ENCODE results near the gene RIMKLB.
"Not testable (repeated sequence)": the region's sequence is repeated elsewhere in the genome, so short reads cannot be mapped to it uniquely, and the experiment has no call there.

The RIMKLB gene

DNA sequence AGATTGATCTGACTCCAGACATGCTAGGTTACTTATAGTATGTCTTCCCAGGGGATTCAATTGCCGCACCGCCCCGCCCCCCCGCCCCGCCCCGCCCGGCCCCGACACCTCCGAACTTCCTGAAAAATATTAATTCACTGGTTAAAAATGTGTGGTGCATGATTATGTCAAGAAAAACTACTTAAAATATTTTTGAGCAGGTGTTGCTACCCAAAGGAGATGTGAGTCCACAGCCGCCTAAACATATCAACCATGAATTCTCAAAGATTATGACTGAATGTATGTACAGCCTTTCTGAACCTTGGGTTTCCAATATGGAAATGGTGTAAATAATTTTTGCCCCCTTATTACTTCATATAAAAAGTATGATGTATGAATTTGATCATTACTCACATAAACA lies 2.7 kb upstream of the RIMKLB start:
- no peak for DNase-seq

DNA sequence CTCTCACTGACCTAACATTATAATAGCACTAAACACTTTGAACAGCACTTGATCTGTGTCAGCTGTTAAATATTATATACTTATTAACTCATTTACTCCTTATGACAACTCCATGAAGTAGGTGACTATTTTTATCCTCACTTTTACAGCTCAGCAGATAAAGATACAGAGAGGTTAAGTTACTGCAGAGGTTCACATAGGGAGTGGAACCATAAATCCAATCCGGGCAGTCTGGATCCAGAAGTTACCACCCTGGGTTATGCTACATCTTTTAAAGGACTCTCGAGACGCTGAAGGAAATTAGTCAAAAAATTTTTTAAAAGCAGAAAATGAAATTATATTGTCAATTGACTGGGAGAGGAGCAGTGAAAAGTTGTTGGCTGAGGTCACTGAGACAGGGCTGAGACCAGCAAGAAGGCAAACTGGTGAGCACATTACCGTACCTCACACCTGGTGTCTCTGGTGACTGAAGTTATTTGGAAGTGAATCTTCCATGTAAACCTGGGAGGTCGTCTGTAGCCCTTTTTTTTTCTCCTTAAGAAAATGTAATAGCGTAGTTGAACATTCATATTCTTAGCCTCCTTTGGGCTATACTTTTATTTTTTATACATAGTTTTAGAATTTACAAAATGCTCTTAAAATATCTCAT lies 1.2 kb upstream of the RIMKLB start:
- DNase-seq, result no peak

DNA sequence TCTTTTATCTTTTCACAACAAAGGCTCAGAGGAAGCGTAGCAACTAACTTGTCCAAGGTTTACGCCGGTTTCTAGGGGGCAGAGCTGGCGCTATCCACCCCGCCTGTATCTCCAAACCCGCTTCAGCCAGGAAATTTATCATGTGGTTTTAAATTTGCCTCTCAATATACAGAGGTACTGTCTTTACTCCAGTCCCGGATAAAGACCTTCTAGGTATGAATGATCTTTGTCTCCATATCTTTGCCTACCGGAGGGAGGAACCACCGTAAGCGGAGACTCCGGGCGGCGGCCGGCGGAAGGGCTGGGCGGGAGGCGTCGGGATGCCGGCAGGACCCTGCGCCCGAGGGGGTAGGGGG lies 693 bp upstream of the RIMKLB start:
- peak in 1 of 2 donors; percentile 1 for DNase-seq

DNA sequence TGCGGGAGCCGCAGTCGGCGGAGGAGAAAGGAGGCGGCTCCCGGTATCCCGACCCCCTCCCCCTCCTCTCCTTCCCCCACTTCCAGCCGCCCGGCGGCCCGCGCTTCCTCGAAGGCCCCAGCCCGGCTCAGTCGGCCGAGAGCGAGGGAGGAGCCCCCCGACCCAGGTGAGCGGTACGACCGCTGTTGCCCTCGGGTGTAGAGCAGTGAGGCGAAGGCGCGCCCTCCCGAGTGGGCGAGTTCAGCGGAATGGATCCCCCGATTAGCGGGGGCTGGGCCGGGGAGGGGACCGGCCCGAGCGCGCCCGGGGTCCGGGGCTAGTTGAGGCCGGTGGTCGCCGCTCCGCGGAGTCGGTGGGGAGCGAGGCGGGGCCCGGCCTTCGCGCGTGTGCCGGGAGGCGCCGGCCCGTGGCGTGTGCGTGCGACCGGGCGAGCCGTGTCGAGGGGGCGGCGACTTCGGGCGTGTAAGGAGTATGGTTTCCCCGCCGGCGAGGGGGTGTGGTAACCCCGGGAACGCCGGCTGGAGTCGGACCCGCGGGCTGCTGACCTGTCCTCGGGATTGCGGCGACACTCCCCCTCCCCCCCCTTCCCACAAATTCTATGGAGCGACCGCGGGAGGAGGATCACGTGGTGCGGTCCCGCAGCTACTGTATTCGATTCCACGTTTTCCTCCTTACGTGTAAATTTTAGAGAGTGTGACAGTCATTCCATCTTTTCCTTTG lies 501 bp downstream of the RIMKLB start:
- DNase-seq, result peak; percentile 53 to 59

DNA sequence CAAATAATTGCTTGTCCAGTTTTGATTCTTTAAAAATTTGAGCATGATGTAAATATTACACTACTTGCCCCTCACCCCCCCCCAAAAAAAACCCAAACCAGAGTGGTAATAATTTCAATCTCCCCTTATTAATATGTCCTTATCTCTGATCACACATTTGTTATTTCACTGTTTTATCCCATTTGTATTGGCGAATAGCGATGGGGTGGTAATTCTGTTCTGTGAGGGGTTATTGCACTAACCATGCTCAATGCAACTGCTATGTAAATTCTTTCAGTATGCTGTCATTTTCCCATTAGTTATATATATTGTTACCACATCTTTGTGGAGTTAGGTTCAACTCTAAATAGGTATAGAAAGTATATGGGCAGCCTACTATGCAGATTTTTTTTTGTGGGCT lies 1.1 kb downstream of the RIMKLB start:
- no peak for DNase-seq

DNA sequence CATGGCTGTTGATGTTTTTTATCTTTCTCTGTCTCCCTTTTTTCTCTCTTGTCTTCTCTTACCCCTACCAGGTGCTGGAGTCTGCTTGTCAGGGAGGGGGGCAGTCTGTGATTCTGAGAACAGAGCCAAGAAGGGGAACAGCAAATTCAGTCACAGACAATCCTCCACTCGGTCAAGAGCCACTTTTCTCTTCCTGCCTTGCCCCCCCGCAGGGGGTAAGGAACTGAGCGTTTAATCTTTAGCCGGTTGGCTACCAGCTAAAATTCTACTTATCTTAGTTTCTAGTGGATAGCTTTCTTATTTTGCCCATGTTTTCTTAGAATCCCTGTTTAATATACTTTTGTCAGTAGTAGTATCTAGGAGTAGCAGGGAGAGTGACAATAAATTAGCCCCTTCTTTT lies 1.9 kb downstream of the RIMKLB start:
- no peak for DNase-seq

DNA sequence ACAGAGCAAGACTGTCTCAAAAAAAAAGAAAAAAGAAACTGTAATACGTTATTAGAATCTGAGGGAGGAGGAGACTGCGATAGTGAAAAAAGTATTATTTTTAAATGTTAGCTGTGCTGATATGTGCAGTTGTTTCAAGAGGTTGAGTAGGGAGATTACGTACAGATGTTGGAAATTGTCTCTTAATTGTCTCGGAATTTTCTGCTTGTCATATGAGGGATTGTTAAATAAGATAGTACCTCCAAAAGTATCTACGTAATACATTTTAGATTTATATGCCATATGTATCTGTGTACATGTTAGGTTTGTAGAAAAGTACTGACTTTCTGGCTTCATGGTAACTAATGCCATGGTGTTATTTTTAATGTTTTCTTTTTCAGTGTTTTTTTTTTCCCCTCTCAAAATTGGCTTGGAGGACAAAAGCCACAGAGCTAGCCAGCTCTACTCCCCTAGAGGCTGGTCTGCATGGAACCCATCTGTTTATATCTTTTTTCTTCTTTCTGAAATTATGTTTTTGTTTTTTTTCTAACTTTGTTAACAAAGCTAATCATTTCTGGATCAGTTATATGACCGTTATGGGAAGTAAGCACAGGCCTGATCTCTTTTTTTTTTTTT lies 3.4 kb downstream of the RIMKLB start:
- no peak for DNase-seq

DNA sequence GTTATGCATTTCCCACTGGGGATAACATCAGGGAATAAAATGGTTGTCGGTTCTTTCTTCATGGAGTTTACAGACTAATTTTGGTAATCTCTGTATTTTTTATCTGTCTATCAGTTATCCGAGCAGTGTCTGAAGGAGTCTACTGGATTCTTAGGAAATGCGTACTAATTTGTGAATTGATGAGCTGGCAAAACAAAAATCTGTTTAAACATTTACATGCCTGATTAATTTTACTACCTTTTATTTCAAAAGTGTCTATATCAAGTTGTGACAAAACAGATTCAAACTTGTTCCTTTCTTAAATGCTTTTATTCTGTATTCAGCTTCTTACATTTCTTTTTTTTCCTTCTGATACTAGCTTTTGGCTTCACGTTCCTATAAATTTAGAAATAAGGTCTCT lies 4.4 kb downstream of the RIMKLB start:
- DNase-seq, result no peak

DNA sequence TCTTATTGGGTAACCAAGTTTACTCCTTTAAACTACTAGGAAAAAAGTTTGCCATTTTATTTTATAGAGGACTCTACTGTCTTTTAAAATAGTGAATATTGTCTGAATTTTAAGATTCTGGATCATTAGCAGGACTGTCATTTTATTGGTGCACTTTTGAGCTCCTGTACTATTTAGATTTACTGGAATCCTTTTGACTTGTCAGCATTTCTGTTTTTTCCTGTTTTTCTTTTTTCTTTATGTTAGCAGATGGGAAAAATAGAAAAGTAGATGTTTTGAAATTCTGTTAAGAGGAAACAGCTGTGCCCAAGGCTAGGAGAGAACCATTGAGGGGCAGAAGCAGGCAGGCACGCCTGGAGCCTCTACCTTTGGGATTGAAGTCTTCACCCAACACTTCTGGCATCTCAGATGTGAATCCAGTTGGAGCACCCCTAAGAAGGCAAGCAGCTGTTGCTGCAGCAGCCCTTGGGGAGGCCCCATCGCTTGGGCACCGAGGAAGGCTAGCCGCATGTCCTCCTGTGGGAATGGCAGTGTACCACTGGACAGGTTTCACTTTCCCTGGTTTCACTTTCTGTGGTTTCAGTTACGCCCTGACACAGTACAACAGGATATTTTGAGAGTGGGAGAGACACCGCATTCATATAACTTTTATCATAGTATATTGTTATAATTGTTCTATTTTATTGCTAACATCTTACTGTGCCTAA lies 11.5 kb downstream of the RIMKLB start:
- DNase-seq, result no peak

DNA sequence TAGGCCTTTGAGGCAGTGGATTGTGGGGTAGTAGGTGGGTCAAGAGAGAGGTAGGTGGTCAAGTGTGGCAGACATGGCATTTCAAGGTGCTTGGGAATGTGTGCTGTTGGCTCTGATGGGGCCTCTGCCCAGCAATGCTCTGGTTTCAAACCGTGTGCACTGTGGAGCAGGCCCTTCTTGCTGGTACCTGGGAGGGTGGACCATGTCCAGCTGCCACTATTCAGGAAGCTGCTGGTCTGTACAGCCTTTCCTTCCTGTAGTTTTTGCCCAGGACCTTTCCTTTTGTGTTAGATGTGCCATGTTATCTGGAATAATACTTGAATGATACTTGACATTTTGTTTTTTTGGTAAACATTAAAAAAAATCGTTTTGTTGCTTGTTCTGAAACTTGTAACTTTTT lies 14.8 kb downstream of the RIMKLB start:
- DNase-seq, result no peak

DNA sequence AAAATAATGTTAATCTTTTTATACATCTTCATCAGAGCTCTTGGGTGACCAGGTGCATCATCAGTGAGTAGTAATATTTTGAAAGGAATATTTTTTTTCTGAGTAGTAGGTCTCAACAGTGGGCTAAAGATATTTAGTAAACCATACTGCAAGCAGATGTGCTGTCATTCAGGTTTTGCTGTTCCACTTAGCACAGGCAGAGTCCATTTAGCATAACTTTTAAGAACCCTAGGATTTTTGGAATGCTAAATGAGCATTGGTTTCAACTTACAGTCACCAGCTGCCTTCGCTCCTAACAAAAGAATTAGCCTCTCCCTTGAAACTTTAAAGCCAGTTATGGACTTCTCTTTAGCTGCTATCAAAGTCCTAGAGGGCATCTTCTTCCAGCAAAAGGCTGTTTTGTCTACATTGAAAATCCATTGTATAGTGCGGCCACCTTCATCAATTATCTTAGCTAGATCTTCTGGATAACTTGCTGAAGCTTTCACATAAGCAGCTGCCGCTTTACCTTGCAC lies 24.6 kb downstream of the RIMKLB start:
- no peak for DNase-seq

DNA sequence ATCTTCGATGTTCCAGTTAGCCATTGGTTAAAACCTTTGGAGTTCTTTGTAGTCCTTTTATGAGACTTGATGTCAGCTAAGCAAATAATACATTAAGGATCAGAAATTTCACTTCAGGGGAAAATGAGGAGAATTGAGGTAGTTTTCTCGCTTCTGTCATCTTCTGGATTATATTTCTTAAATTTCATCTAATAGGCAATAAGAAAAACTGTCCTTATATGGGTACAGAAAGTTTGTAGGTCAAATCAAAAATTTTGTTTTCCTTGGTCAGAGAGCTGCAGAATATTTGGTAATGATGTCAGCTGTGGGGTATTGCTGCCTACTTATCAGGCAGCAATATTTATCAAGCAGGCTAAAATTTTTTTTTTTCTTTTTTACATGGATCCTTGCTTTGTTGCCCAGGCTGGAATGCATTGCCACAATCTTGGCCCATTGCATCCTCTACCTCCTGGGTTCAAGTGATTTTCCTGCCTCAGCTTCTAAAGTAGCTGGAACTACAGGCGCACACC lies 37.1 kb downstream of the RIMKLB start:
- DNase-seq, result no peak

DNA sequence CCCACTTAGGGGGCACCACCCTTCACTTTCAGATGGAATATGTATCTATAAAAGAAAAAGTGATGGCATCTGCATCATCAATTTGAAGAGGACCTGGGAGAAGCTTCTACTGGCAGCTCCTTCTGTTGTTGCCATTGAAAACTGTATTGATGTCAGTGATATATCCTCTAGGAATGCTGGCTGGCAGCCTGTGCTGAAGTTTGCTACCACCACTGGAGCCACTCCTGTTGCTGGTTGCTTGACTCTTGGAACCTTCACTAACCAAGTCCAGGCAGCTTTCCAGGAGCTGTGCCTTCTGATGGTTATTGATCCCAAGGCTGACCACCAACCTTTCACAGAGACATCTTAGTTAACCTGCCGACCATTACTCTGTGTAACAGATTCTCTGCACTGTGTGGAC lies 44.7 kb downstream of the RIMKLB start:
- no peak for DNase-seq

DNA sequence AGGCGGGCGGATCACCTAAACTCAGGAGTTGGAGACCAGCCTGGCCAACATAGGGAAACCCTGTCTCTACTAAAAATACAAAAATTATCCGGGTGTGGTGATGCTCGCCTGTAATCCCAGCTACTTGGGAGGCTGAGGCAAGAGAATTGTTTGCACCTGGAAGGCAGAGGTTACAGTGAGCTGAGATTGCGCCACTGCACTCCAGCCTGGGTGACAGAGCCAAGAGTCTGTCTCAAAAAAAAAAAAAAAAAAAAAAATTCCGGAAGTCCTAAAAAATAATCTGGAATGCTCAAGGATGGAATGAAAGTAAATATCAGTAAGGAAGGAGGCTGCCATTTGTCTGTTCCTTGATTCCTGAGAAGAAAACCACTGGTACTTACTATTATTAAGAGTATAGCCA lies 45.3 kb downstream of the RIMKLB start:
- not testable (repeated sequence) for DNase-seq

DNA sequence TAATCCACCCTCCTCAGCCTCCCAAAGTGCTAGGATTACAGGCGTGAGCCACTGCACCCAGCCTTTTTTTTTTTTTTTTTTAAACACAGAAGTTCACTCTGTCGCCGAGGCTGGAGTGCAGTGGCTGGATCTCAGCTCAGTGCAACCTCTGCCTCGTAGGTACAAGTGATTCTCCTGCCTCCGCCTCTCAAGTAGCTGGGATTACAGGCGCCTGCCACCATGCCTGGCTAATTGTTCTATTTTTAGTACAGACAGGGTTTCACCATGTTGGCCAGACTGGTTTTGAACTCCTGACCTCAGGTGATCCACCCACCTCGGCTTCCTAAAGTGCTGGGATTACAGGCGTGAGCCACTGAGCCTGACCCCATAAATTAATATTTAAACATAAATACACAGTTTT lies 47.8 kb downstream of the RIMKLB start:
- DNase-seq, result not testable (repeated sequence)

DNA sequence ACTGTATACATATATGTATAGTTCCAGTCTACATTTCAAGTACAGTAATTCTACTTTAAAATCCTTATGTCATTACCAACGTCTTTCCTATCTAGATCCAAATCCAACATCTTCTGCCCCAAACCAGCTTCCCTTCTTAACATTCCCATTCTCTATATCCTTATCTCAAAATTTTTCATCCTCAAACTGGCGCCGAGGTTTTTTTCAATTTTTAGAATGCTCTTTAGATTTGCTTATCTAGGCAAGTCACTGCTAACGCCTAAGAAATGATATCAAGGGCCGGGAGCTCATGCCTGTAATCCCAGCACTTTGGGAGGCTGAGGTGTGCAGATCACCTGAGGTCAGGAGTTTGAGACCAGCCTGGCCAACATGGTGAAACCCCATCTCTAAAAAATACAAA lies 48.3 kb downstream of the RIMKLB start:
- no peak for DNase-seq

DNA sequence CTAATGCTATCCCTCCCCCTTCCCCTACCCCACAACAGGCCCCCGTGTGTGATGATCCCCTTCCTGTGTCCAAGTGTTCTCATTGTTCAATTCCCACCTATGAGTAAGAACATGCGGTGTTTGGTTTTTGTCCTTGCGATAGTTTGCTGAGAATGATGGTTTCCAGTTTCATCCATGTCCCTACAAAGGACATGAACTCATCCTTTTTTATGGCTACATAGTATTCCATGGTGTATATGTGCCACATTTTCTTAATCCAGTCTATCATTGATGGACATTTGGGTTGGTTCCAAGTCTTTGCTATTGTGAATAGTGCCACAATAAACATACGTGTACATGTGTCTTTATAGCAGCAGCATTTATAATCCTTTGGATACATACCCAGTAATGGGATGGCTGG lies 62.3 kb downstream of the RIMKLB start:
- DNase-seq, result not testable (repeated sequence)

DNA sequence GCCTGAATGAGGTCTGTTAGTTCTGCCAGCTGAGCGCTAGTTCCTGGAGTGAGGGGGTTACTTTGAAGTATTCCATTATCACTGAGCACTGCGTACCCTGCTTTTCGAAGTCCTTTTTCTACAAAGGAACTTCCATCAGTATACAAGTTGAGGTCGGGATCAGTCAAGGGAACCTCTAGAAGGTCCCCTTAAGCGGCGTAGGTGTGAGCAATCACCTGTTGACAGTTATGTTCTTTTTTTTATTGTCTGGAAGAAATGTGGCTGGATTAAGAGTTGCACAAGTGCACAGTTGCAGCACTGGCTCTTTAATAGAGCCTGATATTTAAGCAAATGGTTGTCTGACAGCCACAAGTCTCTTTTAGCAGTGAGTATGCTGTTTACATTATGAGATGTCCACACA lies 64.9 kb downstream of the RIMKLB start:
- not testable (repeated sequence) for DNase-seq

DNA sequence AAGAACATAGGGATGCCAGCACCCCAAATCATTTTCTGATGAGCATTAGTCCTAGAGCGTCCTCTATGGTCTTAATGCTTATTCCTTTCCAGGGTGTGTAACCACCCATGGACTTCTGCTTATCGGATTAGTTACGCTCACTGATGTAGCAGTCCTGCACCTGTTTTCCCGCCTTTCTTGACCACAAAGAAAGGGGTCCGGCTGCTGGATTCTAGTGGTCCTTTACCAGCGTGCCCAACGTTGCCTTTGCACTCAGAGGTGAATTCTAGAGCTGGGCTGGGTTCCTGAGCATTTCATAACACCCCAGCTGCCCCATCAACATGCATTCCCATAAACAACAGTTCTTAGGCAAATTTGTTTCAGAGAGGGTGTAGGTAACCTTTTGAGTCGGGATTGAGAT lies 68.3 kb downstream of the RIMKLB start:
- not testable (repeated sequence) for DNase-seq

DNA sequence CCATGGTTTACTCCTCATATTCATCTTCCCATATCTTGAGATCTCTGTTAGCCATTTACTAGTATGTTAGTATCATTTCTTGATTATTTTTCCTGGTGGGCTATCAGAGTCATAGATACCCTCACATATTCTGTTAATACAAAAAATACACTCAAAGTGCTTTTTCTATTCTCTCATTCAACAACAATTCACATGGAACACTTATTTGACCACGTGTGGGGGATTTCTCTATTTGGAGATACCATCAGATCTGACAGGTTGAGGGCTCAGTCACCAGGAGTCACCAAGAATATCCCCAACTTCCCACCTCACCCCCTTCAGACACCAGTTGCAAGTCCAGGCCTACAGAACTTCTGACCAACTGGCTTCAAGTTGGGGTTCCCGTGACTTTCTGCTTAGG lies 72.7 kb downstream of the RIMKLB start:
- no peak for DNase-seq

DNA sequence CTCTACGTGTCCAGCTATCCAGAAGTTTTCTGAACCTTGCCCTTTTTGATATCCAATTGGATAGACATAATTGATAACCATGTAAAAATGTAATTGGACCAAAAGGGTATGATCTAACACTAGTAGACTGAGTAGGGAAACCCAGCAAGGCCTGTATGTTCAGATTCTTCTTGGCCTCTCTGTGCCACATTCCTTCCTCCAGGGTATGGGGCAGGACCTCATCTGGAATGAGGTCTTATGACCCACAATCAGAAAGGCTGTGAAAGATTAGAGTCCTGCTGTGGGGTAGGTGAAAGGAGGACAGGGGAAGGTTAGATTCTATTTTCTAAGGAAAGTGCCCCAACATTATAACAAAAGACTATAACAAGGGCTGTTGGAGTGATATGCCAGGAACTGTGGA lies 73.3 kb downstream of the RIMKLB start:
- DNase-seq, result no peak

DNA sequence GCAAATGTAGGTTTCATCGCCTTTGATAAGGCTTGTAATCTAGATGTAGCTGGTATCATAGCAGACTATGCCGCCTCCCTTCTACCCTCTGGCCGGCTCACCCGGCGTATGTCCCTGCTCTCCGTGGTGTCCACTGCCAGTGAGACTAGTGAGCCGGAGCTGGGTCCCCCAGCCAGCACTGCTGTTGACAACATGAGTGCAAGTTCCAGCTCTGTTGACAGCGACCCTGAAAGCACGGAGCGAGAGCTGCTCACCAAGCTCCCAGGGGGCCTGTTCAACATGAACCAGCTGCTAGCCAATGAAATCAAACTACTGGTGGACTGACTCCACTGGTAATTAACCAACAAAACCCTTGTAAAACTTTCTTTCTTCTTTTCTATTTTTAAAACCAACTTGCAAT lies 75.7 kb downstream of the RIMKLB start:
- no peak for DNase-seq

DNA sequence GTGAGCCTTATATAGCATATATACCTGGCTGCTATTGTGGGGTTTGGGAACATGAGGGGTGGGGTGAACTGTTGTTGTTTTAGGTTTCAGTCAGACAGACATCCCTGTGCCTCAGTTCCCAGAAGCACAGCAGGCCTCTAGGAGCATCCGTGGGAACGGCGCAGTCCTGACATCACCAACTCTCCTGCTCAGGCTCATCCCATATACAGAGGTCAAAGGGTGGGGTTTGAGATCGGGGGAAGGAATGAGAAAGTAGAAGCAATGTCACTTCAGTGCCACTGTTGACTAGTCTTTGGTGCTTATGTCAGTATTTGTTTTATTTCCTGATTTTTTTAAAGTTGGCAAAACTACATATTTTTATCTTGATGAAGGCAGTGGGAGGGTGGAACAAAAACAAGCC lies 81.5 kb downstream of the RIMKLB start:
- DNase-seq, result no peak
